Measurements from ENCODE around the gene ELMOD1.

The ELMOD1 gene

DNA sequence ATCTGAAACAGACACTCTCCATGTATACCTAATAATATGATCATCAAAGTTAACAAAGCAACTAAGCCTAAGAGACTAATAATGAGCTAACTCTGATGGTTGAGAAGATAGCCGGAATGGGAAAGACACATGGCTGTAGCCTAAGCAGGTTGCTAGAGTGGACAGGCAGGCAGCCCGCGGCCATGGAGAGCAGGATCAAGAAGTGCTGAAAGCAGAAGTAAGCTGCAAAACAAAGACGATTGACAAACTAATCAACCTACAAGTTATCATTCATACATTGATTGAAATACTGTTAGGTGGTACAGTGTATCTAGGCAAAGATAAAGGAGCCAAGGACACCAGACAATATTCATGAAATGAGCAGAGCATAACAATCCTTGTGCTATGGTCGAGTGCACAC is 91.6 kb downstream of the ELMOD1 start:
- TF ChIP-seq Cebpa-rat (IDR thresholded peaks at IDR 0.05), result no peak
- no peaks in the 10 kb centered on the region for H3K36me3 ChIP-seq
- H3K4me3 ChIP-seq, result no peak overlapping the region
- no peaks in the 10 kb centered on the region for H3K27me3 ChIP-seq
- no peaks in the 10 kb centered on the region for H3K9me3 ChIP-seq
- H3K9ac ChIP-seq, result no peak overlapping the region
- no peaks in the 10 kb centered on the region for H3K4me1 ChIP-seq
- H3K27ac ChIP-seq, result no peak overlapping the region
- no peak overlapping the region for H3K4me2 ChIP-seq
- no peaks in the 10 kb centered on the region for H4K20me1 ChIP-seq

DNA sequence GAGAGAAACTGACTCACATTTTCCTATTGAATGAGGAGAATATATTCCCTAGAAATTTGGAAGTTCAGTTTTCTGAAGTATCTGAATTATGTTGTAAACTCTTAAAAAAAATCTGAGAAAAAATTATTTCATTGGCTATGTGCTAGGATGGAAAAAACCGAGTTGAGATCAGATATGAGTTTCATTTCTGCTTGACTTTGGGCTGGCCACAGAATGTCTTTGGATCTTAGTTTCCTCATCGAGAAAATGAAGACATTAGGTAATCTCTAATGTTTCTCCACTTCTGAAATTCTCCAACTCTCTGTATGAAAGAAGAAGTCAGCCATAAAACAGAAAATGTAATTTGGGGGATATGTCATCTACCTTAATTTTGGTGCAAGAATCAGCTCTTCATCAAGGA is 92.1 kb downstream of the ELMOD1 start:
- Histone ChIP-seq H3K9ac (no peak overlapping the region), H3K27me3 (no peaks in the 10 kb centered on the region), H3K9me3 (no peaks in the 10 kb centered on the region), H3K4me1 (no peaks in the 10 kb centered on the region), H3K36me3 (no peaks in the 10 kb centered on the region), H4K20me1 (no peaks in the 10 kb centered on the region), H3K4me3 (no peak overlapping the region), H3K27ac (no peak overlapping the region), H3K4me2 (no peak overlapping the region)
- no peak for TF ChIP-seq Cebpa-rat (IDR thresholded peaks at IDR 0.05)

DNA sequence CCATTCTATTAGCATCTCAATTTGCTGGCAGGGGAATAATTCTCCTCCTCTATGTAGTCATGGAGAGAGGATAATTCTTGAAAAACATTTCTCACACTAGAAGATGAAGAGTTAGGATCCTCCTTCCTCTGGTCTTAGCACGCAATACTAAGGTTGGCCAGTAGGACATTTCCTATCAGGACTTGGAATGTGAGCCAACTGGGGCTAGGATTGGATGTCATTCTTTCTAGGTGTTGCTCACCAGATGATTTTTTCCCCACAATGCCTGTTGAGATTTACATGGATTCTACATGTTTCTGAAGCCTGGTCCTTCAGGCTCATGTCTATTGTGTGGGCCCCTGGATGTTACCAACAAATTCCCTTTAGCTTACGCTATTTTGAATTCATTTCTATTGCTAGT is 92.9 kb downstream of the ELMOD1 start:
- no peak for TF ChIP-seq Cebpa-rat (IDR thresholded peaks at IDR 0.05)
- no peaks in the 10 kb centered on the region for H3K27me3 ChIP-seq
- no peak overlapping the region for H3K27ac ChIP-seq
- H4K20me1 ChIP-seq, result no peaks in the 10 kb centered on the region
- H3K4me1 ChIP-seq, result no peaks in the 10 kb centered on the region
- H3K4me3 ChIP-seq, result no peak overlapping the region
- no peak overlapping the region for H3K4me2 ChIP-seq
- no peaks in the 10 kb centered on the region for H3K9me3 ChIP-seq
- H3K36me3 ChIP-seq, result no peaks in the 10 kb centered on the region
- H3K9ac ChIP-seq, result no peak overlapping the region

DNA sequence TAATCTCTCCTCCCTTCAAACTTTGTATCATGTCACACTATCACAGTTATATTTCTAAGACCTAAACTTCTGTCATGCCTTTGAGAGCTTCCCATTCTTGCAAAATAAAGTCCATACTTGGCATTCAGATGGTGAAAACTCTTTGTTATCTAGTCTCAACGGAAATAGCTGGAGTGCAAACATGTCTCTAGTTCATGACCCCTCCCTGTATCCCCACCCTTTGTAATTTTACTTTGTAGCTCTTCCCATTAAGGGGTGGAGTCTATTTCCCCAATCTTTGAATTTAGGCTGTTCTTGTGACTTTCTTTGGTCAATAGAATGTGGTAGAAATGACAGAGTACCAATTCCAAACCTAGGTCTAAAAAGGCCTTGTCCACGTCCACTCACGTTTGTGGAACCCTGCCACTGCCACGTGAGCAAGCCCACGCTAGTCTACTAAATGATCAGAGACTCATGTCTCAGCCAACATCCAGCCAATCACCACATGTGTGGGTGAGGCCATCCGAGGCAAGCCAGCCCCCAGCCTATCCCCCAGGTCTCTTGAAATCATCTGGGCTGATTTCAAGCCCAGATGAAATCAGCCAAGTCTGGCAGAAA is 97.5 kb downstream of the ELMOD1 start:
- Histone ChIP-seq H3K27me3 (no peaks in the 10 kb centered on the region), H3K4me3 (no peak overlapping the region), H3K9ac (no peak overlapping the region), H3K27ac (no peak overlapping the region), H3K9me3 (peaks cover 23% of the 10 kb centered on the region), H3K36me3 (no peaks in the 10 kb centered on the region), H3K4me1 (peaks cover 33% of the 10 kb centered on the region), H4K20me1 (no peaks in the 10 kb centered on the region), H3K4me2 (no peak overlapping the region)
- no peak for TF ChIP-seq Cebpa-rat (IDR thresholded peaks at IDR 0.05)

DNA sequence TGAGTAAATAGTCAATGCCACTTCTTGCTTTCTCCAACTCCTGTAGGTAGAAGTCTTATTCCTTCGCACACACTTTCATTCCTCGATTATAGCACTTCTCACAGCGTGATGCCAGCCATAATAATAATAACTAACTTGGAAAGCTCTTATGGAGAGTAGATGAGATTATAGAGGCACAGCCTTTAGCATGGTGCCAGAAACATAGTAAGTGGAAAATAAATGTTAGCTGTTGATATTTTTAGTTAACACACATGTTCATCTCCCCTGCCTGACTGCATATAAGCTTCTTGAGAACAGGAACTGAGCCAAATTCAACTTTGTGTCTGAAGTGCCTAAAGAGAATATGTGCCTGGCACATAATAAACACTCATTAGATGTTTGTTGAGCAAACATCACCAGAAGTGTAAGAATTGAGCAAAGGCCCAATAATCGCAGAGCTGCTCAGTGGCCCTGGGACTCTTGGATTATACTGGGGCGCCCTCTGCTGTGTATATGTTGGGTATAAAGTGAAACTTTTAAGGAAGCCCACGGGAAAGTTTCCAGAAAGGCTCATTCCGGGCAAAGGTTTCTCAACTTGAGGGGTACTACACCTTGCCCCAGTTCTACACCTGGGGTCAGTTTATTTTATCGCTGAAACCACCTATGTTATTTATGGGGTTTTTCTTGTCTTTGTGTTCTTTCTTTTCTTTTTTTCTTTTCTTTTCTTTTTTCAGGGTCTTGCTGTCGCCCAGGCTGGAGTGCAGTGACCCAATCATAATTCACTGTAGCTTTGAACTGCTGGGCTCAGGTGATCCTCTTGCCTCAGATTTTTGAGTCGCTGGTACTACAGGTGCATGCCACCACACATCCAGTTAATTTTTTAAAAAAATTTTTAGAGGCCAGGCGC is 98.6 kb downstream of the ELMOD1 start:
- H3K4me3 ChIP-seq, result no peak overlapping the region
- no peak for TF ChIP-seq Cebpa-rat (IDR thresholded peaks at IDR 0.05)
- H3K9me3 ChIP-seq, result peaks cover 23% of the 10 kb centered on the region
- H3K27ac ChIP-seq, result no peak overlapping the region
- H3K36me3 ChIP-seq, result no peaks in the 10 kb centered on the region
- H3K9ac ChIP-seq, result no peak overlapping the region
- H3K4me2 ChIP-seq, result no peak overlapping the region
- peaks cover 33% of the 10 kb centered on the region for H3K4me1 ChIP-seq
- no peaks in the 10 kb centered on the region for H3K27me3 ChIP-seq
- no peaks in the 10 kb centered on the region for H4K20me1 ChIP-seq

DNA sequence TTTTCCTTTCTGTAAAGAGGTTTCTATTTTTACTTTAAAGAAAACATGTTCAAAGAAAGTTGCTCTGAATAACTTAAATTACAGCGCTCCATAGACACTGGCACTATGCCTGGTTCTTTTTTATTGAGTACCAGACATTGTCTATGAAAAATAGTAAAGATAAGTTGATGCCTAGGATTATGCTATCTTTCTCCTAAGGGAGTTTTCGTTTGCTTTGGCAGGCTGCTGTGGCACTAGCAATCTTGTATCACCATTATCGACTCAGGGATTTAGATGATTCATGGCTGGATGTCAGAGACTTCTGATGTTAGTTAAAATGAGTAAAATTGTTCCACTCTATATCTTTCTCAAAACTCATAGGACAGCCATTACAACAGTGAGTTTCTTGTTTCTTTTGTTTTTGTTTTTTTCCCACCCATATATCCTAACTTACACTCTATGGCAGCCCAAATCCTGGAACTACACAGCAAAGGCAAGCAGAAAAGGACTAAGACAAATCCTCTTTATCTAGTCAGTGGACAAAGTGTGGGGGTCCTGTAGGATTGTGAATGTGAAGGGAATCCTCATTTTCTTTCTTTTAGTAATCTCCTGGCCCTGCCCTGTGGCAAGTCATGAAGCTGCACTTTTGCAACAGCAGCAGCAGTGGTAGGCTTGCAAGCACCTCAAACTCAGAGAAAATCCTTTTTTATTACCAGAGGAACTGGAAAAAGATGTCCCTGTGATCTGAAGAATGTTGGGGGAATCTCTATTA is 100.2 kb downstream of the ELMOD1 start:
- Histone ChIP-seq H3K27me3 (no peaks in the 10 kb centered on the region), H4K20me1 (no peaks in the 10 kb centered on the region), H3K36me3 (no peaks in the 10 kb centered on the region), H3K9me3 (peaks cover 23% of the 10 kb centered on the region), H3K4me1 (peaks cover 33% of the 10 kb centered on the region), H3K9ac (no peak overlapping the region), H3K27ac (no peak overlapping the region), H3K4me2 (0 out of 2 replicates have a peak overlapping the region, but pooled peaks have one; percentile 18), H3K4me3 (no peak overlapping the region)
- TF ChIP-seq Cebpa-rat (IDR thresholded peaks at IDR 0.05), result no peak

DNA sequence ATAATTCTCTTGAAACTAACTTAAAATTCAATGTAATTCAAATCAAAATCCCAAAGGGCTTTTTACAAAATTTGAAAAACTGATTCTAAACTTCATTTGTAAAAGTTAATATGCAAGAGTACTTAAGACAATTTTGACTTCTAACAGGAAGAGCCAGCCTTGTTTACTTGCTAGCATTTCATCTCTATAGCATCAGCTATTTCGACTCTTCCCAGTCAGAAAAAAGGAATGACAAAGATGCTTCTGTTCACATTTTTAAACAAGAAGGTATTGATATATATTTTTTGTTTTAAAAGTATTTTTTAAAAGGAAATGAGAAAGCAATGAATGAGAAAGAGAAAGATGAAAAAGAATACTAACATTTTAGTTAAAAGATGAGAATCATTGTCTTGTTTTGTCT is 104.5 kb downstream of the ELMOD1 start:
- Histone ChIP-seq H3K9me3 (peaks cover 23% of the 10 kb centered on the region), H3K27ac (no peak overlapping the region), H3K36me3 (no peaks in the 10 kb centered on the region), H3K27me3 (no peaks in the 10 kb centered on the region), H3K4me3 (no peak overlapping the region), H3K4me2 (no peak overlapping the region), H4K20me1 (no peaks in the 10 kb centered on the region), H3K9ac (no peak overlapping the region), H3K4me1 (peaks cover 28% of the 10 kb centered on the region)
- no peak for TF ChIP-seq Cebpa-rat (IDR thresholded peaks at IDR 0.05)

DNA sequence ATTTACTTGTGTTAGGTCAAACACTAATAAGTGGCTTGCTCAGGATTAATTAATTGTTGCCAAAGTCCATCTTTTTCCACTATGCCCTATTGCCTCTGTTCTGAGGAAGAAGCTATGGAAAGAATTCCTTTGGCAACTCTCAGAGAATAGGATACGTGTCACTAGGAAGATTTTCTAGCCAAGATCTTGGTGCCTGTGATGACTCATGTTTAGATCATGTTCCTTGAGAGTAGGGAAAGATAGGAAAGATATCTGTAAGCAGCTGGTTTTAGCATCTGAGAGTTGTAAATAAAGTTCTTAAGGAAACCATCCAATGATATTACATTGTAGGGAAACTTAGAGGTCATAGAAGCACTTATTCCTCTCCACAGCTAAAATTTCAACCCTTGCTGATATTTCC is 105.2 kb downstream of the ELMOD1 start:
- Histone ChIP-seq H3K36me3 (no peaks in the 10 kb centered on the region), H3K9me3 (peaks cover 22% of the 10 kb centered on the region), H3K27ac (no peak overlapping the region), H3K9ac (no peak overlapping the region), H3K4me1 (peaks cover 21% of the 10 kb centered on the region), H3K4me2 (no peak overlapping the region), H3K4me3 (no peak overlapping the region), H4K20me1 (no peaks in the 10 kb centered on the region), H3K27me3 (no peaks in the 10 kb centered on the region)
- no peak for TF ChIP-seq Cebpa-rat (IDR thresholded peaks at IDR 0.05)

DNA sequence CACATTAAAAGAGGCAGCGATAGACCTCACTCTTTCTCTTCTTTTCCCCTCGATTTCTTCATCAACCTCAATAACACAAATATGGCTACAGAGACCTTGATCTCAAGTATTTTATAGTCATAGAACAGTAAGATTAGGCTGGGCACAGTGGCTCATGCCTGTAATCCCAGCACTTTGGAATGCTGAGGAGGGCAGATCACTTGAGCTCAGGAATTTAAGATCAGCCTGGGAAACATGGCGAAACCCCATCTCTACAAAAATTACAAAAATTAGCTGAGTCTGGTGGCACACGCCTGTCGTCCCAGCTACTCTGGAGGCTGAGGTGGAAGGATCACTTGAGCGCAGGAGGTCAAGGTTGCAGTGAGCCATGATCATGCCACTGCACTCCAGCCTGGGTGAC is 106.3 kb downstream of the ELMOD1 start:
- no peaks in the 10 kb centered on the region for H3K27me3 ChIP-seq
- H3K9ac ChIP-seq, result no peak overlapping the region
- H3K27ac ChIP-seq, result no peak overlapping the region
- H3K4me2 ChIP-seq, result no peak overlapping the region
- peaks cover 11% of the 10 kb centered on the region for H3K9me3 ChIP-seq
- H4K20me1 ChIP-seq, result no peaks in the 10 kb centered on the region
- no peak overlapping the region for H3K4me3 ChIP-seq
- no peaks in the 10 kb centered on the region for H3K36me3 ChIP-seq
- no peak for TF ChIP-seq Cebpa-rat (IDR thresholded peaks at IDR 0.05)
- H3K4me1 ChIP-seq, result peaks cover 12% of the 10 kb centered on the region

All from BLaER1 (cell line).